ENCODE measurements around the gene FMO5.
A peak's percentile ranks its signal among the peaks of the same experiment; 100 is the strongest.
"Not testable (repeated sequence)": the region's sequence is repeated elsewhere in the genome, so short reads cannot be mapped to it uniquely, and the experiment has no call there.

The FMO5 gene

DNA sequence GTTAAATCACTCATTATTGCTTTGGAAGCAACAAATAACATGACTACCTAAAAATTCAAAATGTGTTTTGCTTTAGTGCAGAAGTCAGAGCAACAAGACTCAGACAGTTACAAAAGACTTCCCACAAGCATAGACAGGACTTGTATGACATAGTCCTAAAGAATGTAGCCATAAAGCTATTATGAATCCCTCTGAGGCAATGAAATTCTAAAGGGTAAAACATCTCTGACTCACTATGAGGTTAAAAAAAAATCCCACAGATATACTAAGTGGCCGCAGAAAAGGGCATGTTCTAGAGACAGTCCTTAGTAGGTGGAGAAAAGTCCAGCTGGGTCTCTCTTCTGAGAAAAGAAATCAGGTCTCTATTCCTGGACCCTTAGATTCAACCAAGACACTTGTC, 57.8 kb downstream of the FMO5 start:
- DNase-seq (ENCODE audit: low read depth): peak; percentile 96
- Histone ChIP-seq H3K27me3 (replicated peaks; ENCODE audit: control insufficient read depth, insufficient read depth, low read length) (no peaks in the 10 kb centered on the region), H3K9ac (ENCODE audit: low read length) (peak overlapping the region; percentile 16), H3K9me3 (ENCODE audit: control insufficient read depth, low read length) (no peaks in the 10 kb centered on the region), H3K4me1 (ENCODE audit: control insufficient read depth, insufficient read depth, low read length) (peaks cover 48% of the 10 kb centered on the region), H3K4me3 (ENCODE audit: low read length) (peak overlapping the region; percentile 54), H3K36me3 (ENCODE audit: control insufficient read depth, insufficient read depth, low read length, severe bottlenecking) (peaks cover 18% of the 10 kb centered on the region)

GRCh38 chr1:147163019-147163418, 62.1 kb downstream of the FMO5 start:
- Histone ChIP-seq H3K9ac (ENCODE audit: low read length) (no peak overlapping the region), H3K36me3 (ENCODE audit: control insufficient read depth, insufficient read depth, low read length, severe bottlenecking) (peaks cover 62% of the 10 kb centered on the region)

DNA sequence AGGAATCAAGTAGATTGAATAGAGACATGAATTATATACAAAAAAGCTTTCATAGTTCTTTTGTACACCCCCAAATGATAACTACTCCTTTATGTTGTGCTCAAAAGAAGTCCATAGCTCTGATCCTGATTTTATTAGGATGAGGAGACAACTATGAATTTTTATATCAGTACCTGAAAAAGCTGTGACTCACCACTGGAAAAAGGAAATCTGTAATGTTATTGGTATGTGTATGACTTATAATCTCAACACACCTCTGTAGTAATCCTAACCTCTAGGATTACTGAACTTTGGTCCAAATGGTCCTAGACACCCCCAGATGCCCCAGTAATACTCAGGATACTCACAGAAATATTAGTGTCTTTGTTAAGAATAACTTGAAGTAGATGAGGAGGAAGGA, 63.0 kb downstream of the FMO5 start:
- Histone ChIP-seq H3K9me3 (ENCODE audit: control insufficient read depth, low read length) (no peaks in the 10 kb centered on the region), H3K9ac (ENCODE audit: low read length) (no peak overlapping the region), H3K27me3 (replicated peaks; ENCODE audit: control insufficient read depth, insufficient read depth, low read length) (no peaks in the 10 kb centered on the region), H3K36me3 (ENCODE audit: control insufficient read depth, insufficient read depth, low read length, severe bottlenecking) (peaks cover 71% of the 10 kb centered on the region), H3K4me3 (ENCODE audit: low read length) (no peak overlapping the region), H3K4me1 (ENCODE audit: control insufficient read depth, insufficient read depth, low read length) (peaks cover 11% of the 10 kb centered on the region)
- no peak for DNase-seq (ENCODE audit: low read depth)

More at GRCh38 chr1:147163019-147163418, 62.1 kb downstream of the FMO5 start:
- no peak for DNase-seq (ENCODE audit: low read depth)
- Histone ChIP-seq H3K9me3 (ENCODE audit: control insufficient read depth, low read length) (no peaks in the 10 kb centered on the region), H3K4me3 (ENCODE audit: low read length) (no peak overlapping the region), H3K4me1 (ENCODE audit: control insufficient read depth, insufficient read depth, low read length) (peaks cover 16% of the 10 kb centered on the region), H3K27me3 (replicated peaks; ENCODE audit: control insufficient read depth, insufficient read depth, low read length) (no peaks in the 10 kb centered on the region)

- not testable (repeated sequence) for H3K4me3 ChIP-seq (ENCODE audit: low read length); H3K27me3 ChIP-seq (replicated peaks; ENCODE audit: control insufficient read depth, insufficient read depth, low read length); H3K9ac ChIP-seq (ENCODE audit: low read length); H3K4me1 ChIP-seq (ENCODE audit: control insufficient read depth, insufficient read depth, low read length); H3K9me3 ChIP-seq (ENCODE audit: control insufficient read depth, low read length)
- peaks cover 77% of the 10 kb centered on the region for H3K36me3 ChIP-seq (ENCODE audit: control insufficient read depth, insufficient read depth, low read length, severe bottlenecking)
- peak; percentile 34 for DNase-seq (ENCODE audit: low read depth)
Observed at GRCh38 chr1:147157116-147157515, 68.0 kb downstream of the FMO5 start.

- H3K36me3 ChIP-seq (ENCODE audit: control insufficient read depth, insufficient read depth, low read length, severe bottlenecking): peaks cover 72% of the 10 kb centered on the region
- no peak overlapping the region for H3K4me3 ChIP-seq (ENCODE audit: low read length)
- H3K9me3 ChIP-seq (ENCODE audit: control insufficient read depth, low read length): no peaks in the 10 kb centered on the region
- no peak overlapping the region for H3K9ac ChIP-seq (ENCODE audit: low read length)
- peaks cover 7% of the 10 kb centered on the region for H3K4me1 ChIP-seq (ENCODE audit: control insufficient read depth, insufficient read depth, low read length)
- H3K27me3 ChIP-seq (replicated peaks; ENCODE audit: control insufficient read depth, insufficient read depth, low read length): no peaks in the 10 kb centered on the region
- DNase-seq (ENCODE audit: low read depth): no peak
Observed at GRCh38 chr1:147156642-147157041, 68.5 kb downstream of the FMO5 start.

DNA sequence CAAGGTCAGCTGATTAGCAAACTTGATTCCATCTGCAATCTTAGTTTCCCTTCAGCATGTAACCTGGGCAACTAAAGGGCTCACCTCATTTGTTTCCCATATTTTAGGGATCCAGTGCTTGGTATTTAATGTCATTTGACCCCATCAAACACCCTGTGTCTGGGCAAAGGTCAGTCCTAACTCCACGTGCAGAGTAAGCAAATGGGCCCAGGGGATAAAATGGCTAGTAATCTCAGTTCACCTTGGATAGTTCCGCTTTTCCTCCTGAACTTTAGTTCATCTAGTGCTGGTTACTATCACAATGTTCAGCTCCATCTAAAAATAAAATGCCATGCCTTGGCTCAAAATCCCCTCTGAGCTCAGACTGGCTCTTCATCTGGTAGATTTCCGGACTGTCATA, 72.4 kb downstream of the FMO5 start:
- Histone ChIP-seq H3K4me1 (ENCODE audit: control insufficient read depth, insufficient read depth, low read length) (peaks cover 7% of the 10 kb centered on the region), H3K27me3 (replicated peaks; ENCODE audit: control insufficient read depth, insufficient read depth, low read length) (no peaks in the 10 kb centered on the region), H3K4me3 (ENCODE audit: low read length) (no peak overlapping the region), H3K9me3 (ENCODE audit: control insufficient read depth, low read length) (no peaks in the 10 kb centered on the region), H3K9ac (ENCODE audit: low read length) (no peak overlapping the region), H3K36me3 (ENCODE audit: control insufficient read depth, insufficient read depth, low read length, severe bottlenecking) (peaks cover 33% of the 10 kb centered on the region)
- no peak for DNase-seq (ENCODE audit: low read depth)

GRCh38 chr1:147151244-147151643, 73.9 kb downstream of the FMO5 start:
- no peak overlapping the region for H3K4me3 ChIP-seq (ENCODE audit: low read length)
- no peaks in the 10 kb centered on the region for H3K4me1 ChIP-seq (ENCODE audit: control insufficient read depth, insufficient read depth, low read length)
- H3K36me3 ChIP-seq (ENCODE audit: control insufficient read depth, insufficient read depth, low read length, severe bottlenecking): peaks cover 21% of the 10 kb centered on the region
- no peak overlapping the region for H3K9ac ChIP-seq (ENCODE audit: low read length)
- no peak for DNase-seq (ENCODE audit: low read depth)
- H3K9me3 ChIP-seq (ENCODE audit: control insufficient read depth, low read length): no peaks in the 10 kb centered on the region
- no peaks in the 10 kb centered on the region for H3K27me3 ChIP-seq (replicated peaks; ENCODE audit: control insufficient read depth, insufficient read depth, low read length)

GRCh38 chr1:147142886-147143285, 82.3 kb downstream of the FMO5 start:
- H3K9me3 ChIP-seq (ENCODE audit: control insufficient read depth, low read length): peaks cover 4% of the 10 kb centered on the region
- no peaks in the 10 kb centered on the region for H3K36me3 ChIP-seq (ENCODE audit: control insufficient read depth, insufficient read depth, low read length, severe bottlenecking)
- no peaks in the 10 kb centered on the region for H3K27me3 ChIP-seq (replicated peaks; ENCODE audit: control insufficient read depth, insufficient read depth, low read length)
- H3K4me1 ChIP-seq (ENCODE audit: control insufficient read depth, insufficient read depth, low read length): no peaks in the 10 kb centered on the region
- no peak overlapping the region for H3K9ac ChIP-seq (ENCODE audit: low read length)
- no peak overlapping the region for H3K4me3 ChIP-seq (ENCODE audit: low read length)
- no peak for DNase-seq (ENCODE audit: low read depth)

All from adipocyte (in vitro differentiated cells).